Endothelial cell of umbilical vein (primary cell): Measurements from ENCODE around the gene PLXDC2.

Experiments used
- CTCF ChIP-seq, 2 donors: IDR thresholded peaks; 1 replicate in 1 of 2; 2 replicates in 1 of 2; pipeline ENCODE4 v1.5.1; 2011; ENCODE audit warnings: low read length in 2 of 2, mild to moderate bottlenecking in 2 of 2, moderate library complexity in 2 of 2, control low read depth in 1 of 2, inconsistent platforms in 1 of 2, low read depth in 1 of 2; ENCODE audit not compliant: insufficient read depth in 1 of 2; ENCODE audit errors: extremely low read depth in 1 of 2
- EZH2 ChIP-seq: IDR thresholded peaks from 2 replicates; pipeline ENCODE4 v1.6.1; 2012; ENCODE audit warnings: borderline replicate concordance, low read depth, mild to moderate bottlenecking, moderate library complexity, low read length, inconsistent platforms; ENCODE audit not compliant: severe bottlenecking
- GATA2 ChIP-seq: IDR thresholded peaks from 2 replicates; pipeline ENCODE4 v1.7.0; 2011; ENCODE audit warnings: low read depth, mild to moderate bottlenecking, moderate library complexity, mixed read lengths, low read length; ENCODE audit not compliant: insufficient read length, insufficient read depth
- JUN ChIP-seq: IDR thresholded peaks from 2 replicates; pipeline ENCODE4 v1.6.1; 2011; ENCODE audit warnings: borderline replicate concordance, low read depth; ENCODE audit not compliant: insufficient read length, insufficient read depth
- MYC ChIP-seq: IDR thresholded peaks from one replicate; pipeline ENCODE4 v1.6.1; 2011; ENCODE audit warnings: mild to moderate bottlenecking, low read depth, low read length
- POLR2A ChIP-seq: IDR thresholded peaks from 2 replicates; pipeline ENCODE4 v1.6.1; 2012; ENCODE audit warnings: low read depth, mild to moderate bottlenecking, control low read depth, low read length
- TF ChIP-seq, protein P1 (sequence below): IDR thresholded peaks from 2 replicates; pipeline ENCODE4 v1.6.1; 2011; ENCODE audit not compliant: insufficient read depth, insufficient read length

GRCh38 chr10:19985745-19986144, 169.5 kb downstream of the PLXDC2 start:
- TF ChIP-seq GATA2 = no peak
- TF ChIP-seq EZH2 = no peak
- TF ChIP-seq POLR2A = no peak
- TF ChIP-seq JUN = no peak
- no peak for TF ChIP-seq MYC
- TF ChIP-seq CTCF (IDR thresholded peaks at IDR 0.05; ENCODE audit: extremely low read depth in 1 of 2, insufficient read depth in 1 of 2, low read depth in 1 of 2, low read length in 2 of 2) = no peak
- TF ChIP-seq, protein P1, sequence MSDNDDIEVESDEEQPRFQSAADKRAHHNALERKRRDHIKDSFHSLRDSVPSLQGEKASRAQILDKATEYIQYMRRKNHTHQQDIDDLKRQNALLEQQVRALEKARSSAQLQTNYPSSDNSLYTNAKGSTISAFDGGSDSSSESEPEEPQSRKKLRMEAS = no peak
